Stimulated activated naive B cell treated with anti-CD40 and anti-IgM and Interleukin-4, amounts not matched to agents 10 μg/mL and 1 μg/mL and 100 μg/mL, for 72 hours (primary cell): ENCODE measurements around the gene SHANK1.

Experiments
- ATAC-seq, 2 donors: fragments of 150-1000 bp; cut with Tn5 transposase; replicated peaks; 2 replicates each; pipeline ENCODE4 v1.10.0; 2021; ENCODE audit warnings: moderate library complexity in 1 of 2
- DNase-seq: peaks from one replicate; pipeline ENCODE4 v3.0.0; 2021
- H3K27ac Mint-ChIP-seq: one replicate; pipeline ENCODE4 v1.8.0; 2022; ENCODE audit warnings: mild to moderate bottlenecking, mixed read lengths
- H3K27me3 Mint-ChIP-seq, 2 donors: one replicate each; pipeline ENCODE4 v1.8.0; 2022; ENCODE audit warnings: mixed read lengths in 2 of 2
- H3K36me3 Mint-ChIP-seq, 2 donors: one replicate each; pipeline ENCODE4 v1.8.0; 2022; ENCODE audit warnings: mixed read lengths in 2 of 2, mild to moderate bottlenecking in 1 of 2
- H3K4me1 Mint-ChIP-seq, 2 donors: one replicate each; pipeline ENCODE4 v1.8.0; 2022; ENCODE audit warnings: mixed read lengths in 2 of 2, mild to moderate bottlenecking in 1 of 2
- H3K4me3 Mint-ChIP-seq, 2 donors: one replicate each; pipeline ENCODE4 v1.8.0; 2022; ENCODE audit warnings: mild to moderate bottlenecking in 2 of 2, mixed read lengths in 2 of 2, moderate library complexity in 1 of 2
- H3K9me3 Mint-ChIP-seq, 2 donors: one replicate each; pipeline ENCODE4 v1.8.0; 2022; ENCODE audit warnings: mixed read lengths in 2 of 2, mild to moderate bottlenecking in 1 of 2

The SHANK1 gene

GRCh38 chr19:50723069-50723468 is 3.5 kb upstream of the SHANK1 start, which contains the start of gene CLEC11A:
CLEC11A (plus strand) TSS chr19:50723364; CDS start chr19:50723526, 162 bp downstream.
- H3K4me3 Mint-ChIP-seq: peak within 1 kb of the TSS; percentile 90 to 95
- ATAC-seq: no peak
- peaks cover 70 to 79% of the 10 kb centered on the region in 2 donors for H3K27me3 Mint-ChIP-seq
- H3K27ac Mint-ChIP-seq: peak within 1 kb of the TSS; percentile 16
- H3K4me1 Mint-ChIP-seq: peaks cover 30 to 48% of the 10 kb centered on the region in 2 donors
- H3K9me3 Mint-ChIP-seq: peaks cover 3 to 4% of the 10 kb centered on the region in 2 donors
- H3K36me3 Mint-ChIP-seq: peaks cover 6% of the 10 kb centered on the region in 2 donors
- DNase-seq: no peak

- H3K4me3 Mint-ChIP-seq: no peak overlapping the region
- H3K36me3 Mint-ChIP-seq: peaks cover 6 to 8% of the 10 kb centered on the region in 2 donors
- DNase-seq (no peak), ATAC-seq (no peak)
- H3K27me3 Mint-ChIP-seq: peaks cover 69 to 77% of the 10 kb centered on the region in 2 donors
- H3K9me3 Mint-ChIP-seq: peaks cover 0 to 2% of the 10 kb centered on the region in 2 donors
- H3K27ac Mint-ChIP-seq: no peak overlapping the region
- peaks cover 31 to 48% of the 10 kb centered on the region in 2 donors for H3K4me1 Mint-ChIP-seq
Measured at GRCh38 chr19:50722201-50723013, 2.8 kb upstream of the SHANK1 start.

GRCh38 chr19:50721441-50722137 is 2.0 kb upstream of the SHANK1 start:
- H3K9me3 Mint-ChIP-seq: peaks cover 0 to 2% of the 10 kb centered on the region in 2 donors
- H3K36me3 Mint-ChIP-seq: peaks cover 6 to 11% of the 10 kb centered on the region in 2 donors
- peaks cover 36 to 52% of the 10 kb centered on the region in 2 donors for H3K4me1 Mint-ChIP-seq
- H3K27ac Mint-ChIP-seq: no peak overlapping the region
- no peak overlapping the region for H3K4me3 Mint-ChIP-seq
- H3K27me3 Mint-ChIP-seq: peaks cover 67 to 74% of the 10 kb centered on the region in 2 donors
- ATAC-seq (no peak), DNase-seq (no peak)

- Mint-ChIP-seq H3K27ac (no peak overlapping the region), H3K27me3 (peaks cover 69 to 74% of the 10 kb centered on the region in 2 donors), H3K4me1 (peaks cover 36 to 52% of the 10 kb centered on the region in 2 donors), H3K36me3 (peaks cover 6 to 11% of the 10 kb centered on the region in 2 donors), H3K9me3 (peaks cover 0 to 2% of the 10 kb centered on the region in 2 donors), H3K4me3 (peak overlapping the region in 1 of 2 donors; percentile 30)
- no peak for DNase-seq
- ATAC-seq: no peak
Measured at GRCh38 chr19:50720921-50721381, 1.3 kb upstream of the SHANK1 start.

GRCh38 chr19:50720181-50720920 is 749 bp upstream of the SHANK1 start:
- Mint-ChIP-seq H3K27ac (no peak overlapping the region), H3K27me3 (peaks cover 69 to 74% of the 10 kb centered on the region in 2 donors), H3K4me1 (peaks cover 33 to 46% of the 10 kb centered on the region in 2 donors), H3K4me3 (peak overlapping the region; percentile 30 to 60), H3K9me3 (peaks cover 0 to 2% of the 10 kb centered on the region in 2 donors), H3K36me3 (peaks cover 6 to 11% of the 10 kb centered on the region in 2 donors)
- DNase-seq (no peak), ATAC-seq (no peak)

- ATAC-seq (no peak), DNase-seq (no peak)
- Mint-ChIP-seq H3K36me3 (peaks cover 6 to 11% of the 10 kb centered on the region in 2 donors), H3K4me1 (peaks cover 31 to 35% of the 10 kb centered on the region in 2 donors), H3K9me3 (peaks cover 0 to 2% of the 10 kb centered on the region in 2 donors), H3K27ac (no peak overlapping the region), H3K27me3 (peaks cover 70 to 76% of the 10 kb centered on the region in 2 donors), H3K4me3 (no peak overlapping the region)
Measured at GRCh38 chr19:50719119-50719435, 525 bp downstream of the SHANK1 start.

GRCh38 chr19:50718255-50719118 is 1.1 kb downstream of the SHANK1 start:
- Mint-ChIP-seq H3K36me3 (peaks cover 6 to 11% of the 10 kb centered on the region in 2 donors), H3K4me1 (peaks cover 28 to 29% of the 10 kb centered on the region in 2 donors), H3K4me3 (peak overlapping the region; percentile 54 to 74), H3K27ac (no peak overlapping the region), H3K9me3 (peaks cover 0 to 2% of the 10 kb centered on the region in 2 donors), H3K27me3 (peaks cover 68 to 76% of the 10 kb centered on the region in 2 donors)
- peak; percentile 25 to 27 for ATAC-seq
- no peak for DNase-seq

GRCh38 chr19:50717891-50718254 is 1.7 kb downstream of the SHANK1 start:
- Mint-ChIP-seq H3K27ac (no peak overlapping the region), H3K27me3 (peaks cover 68 to 76% of the 10 kb centered on the region in 2 donors), H3K4me3 (peak overlapping the region; percentile 43 to 60), H3K36me3 (peaks cover 4 to 11% of the 10 kb centered on the region in 2 donors), H3K9me3 (peaks cover 0 to 2% of the 10 kb centered on the region in 2 donors), H3K4me1 (peaks cover 25 to 30% of the 10 kb centered on the region in 2 donors)
- no peak for DNase-seq
- no peak for ATAC-seq

GRCh38 chr19:50717026-50717723 is 2.4 kb downstream of the SHANK1 start:
- Mint-ChIP-seq H3K9me3 (peaks cover 0 to 2% of the 10 kb centered on the region in 2 donors), H3K4me1 (peaks cover 24 to 30% of the 10 kb centered on the region in 2 donors), H3K36me3 (peaks cover 4 to 11% of the 10 kb centered on the region in 2 donors), H3K27me3 (peaks cover 68 to 71% of the 10 kb centered on the region in 2 donors), H3K4me3 (peak overlapping the region; percentile 43 to 60), H3K27ac (peak overlapping the region; percentile 73)
- ATAC-seq (peak; percentile 32 to 38), DNase-seq (no peak)

GRCh38 chr19:50716178-50717025 is 3.2 kb downstream of the SHANK1 start:
- Mint-ChIP-seq H3K27ac (no peak overlapping the region), H3K4me1 (peaks cover 24 to 30% of the 10 kb centered on the region in 2 donors), H3K4me3 (no peak overlapping the region), H3K27me3 (peaks cover 66 to 68% of the 10 kb centered on the region in 2 donors), H3K9me3 (peaks cover 0 to 2% of the 10 kb centered on the region in 2 donors), H3K36me3 (peaks cover 4 to 11% of the 10 kb centered on the region in 2 donors)
- no peak for ATAC-seq
- no peak for DNase-seq

GRCh38 chr19:50713556-50714236 is 5.9 kb downstream of the SHANK1 start:
- peaks cover 0 to 4% of the 10 kb centered on the region in 2 donors for H3K36me3 Mint-ChIP-seq
- ATAC-seq (no peak), DNase-seq (no peak)
- H3K4me1 Mint-ChIP-seq: peaks cover 12 to 16% of the 10 kb centered on the region in 2 donors
- H3K27ac Mint-ChIP-seq: no peak overlapping the region
- peaks cover 59 to 63% of the 10 kb centered on the region in 2 donors for H3K27me3 Mint-ChIP-seq
- no peaks in the 10 kb centered on the region for H3K9me3 Mint-ChIP-seq
- no peak overlapping the region for H3K4me3 Mint-ChIP-seq
